Left renal pelvis (tissue), 4 donors: ENCODE results near the gene UPK1B. TPM values are rescaled to one million over a fixed set of nuclear protein-coding genes. Genes with fewer than 3 reads are reported as not detected.
"Not testable (repeated sequence)": the region's sequence is repeated elsewhere in the genome, so short reads cannot be mapped to it uniquely, and the experiment has no call there.

ENCODE experiments used
- DNase-seq, 4 donors: peaks; one replicate each; pipeline ENCODE4 v3.0.0-alpha.2; 2013; ENCODE audit warnings: low read depth in 4 of 4, low spot score in 3 of 4
- polyA plus RNA-seq, 4 donors: library from polyadenylated mRNA; unstranded; fragments of 120-200 nt; gene quantifications; one replicate each; pipeline ENCODE4 v1.2.1, GENCODE V29; 2013; ENCODE audit not compliant: insufficient read length in 4 of 4

The UPK1B gene
- polyA plus RNA-seq, 4 donors: 0.26 to 18.9 (median 9.1) TPM

DNA sequence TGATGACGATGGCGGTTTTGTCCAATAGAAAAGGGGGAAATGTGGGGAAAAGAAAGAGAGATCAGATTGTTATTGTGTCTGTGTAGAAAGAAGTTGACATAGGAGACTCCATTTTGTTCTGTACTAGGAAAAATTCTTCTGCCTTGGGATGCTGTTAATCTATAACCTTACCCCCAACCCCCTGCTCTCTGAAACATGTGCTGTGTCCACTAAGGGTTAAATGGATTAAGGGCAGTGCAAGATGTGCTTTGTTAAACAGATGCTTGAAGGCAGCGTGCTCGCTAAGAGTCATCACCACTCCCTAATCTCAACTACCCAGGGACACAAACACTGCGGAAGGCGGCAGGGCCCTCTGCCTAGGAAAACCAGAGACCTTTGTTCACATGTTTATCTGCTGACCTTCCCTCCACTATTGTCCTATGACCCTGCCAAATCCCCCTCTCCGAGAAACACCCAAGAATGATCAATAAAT lies 69.7 kb downstream of the UPK1B start:
- DNase-seq: not testable (repeated sequence)

DNA sequence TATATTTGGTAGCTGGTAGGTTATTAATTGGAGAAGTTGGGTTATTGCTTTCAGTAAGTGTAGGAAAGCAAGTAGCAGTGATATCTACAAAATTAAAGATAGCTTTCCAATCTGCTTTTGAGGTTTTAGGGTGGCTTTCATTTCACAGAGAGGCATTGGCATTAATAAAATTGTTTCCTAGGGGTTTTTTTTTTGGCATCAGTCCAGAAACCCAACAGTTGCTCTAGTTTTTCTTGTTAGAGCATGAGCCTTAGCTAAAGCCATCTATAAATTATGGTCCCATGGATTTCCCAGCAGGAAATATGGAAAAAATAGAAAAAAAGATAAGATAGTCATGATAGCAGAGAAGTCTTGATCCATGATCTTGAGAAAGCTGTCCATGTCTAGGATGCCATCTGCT lies 70.3 kb downstream of the UPK1B start:
- DNase-seq: no peak

DNA sequence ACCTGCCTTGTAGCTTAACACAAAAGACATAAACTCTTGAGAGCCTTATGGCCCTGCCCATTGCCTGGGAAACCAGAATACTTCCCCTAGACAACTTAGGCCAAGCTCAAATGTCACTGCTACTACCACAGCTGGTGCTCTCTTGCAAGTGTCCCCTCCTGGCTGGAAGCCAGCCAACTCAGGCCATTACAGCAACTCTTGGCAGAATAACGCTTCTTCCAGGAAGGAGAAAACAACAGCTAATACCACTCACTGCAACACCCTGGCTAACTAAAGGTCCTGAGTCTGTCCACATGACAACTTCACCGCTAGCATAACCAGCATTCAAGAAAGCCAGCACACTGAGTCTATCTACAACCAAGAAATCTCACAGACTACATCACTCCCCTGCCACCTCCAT lies 72.4 kb downstream of the UPK1B start:
- DNase-seq: no peak

Other genes with a start within 250 kb of the UPK1B start
- gene IGSF11, start 138.8 kb upstream of the UPK1B start, polyA plus RNA-seq: 1 to 10 TPM; 1.9 to 6.4 (median 4.5) TPM
- not detected for gene TEX55, start 27.4 kb upstream of the UPK1B start, polyA plus RNA-seq
- gene B4GALT4, start 67.3 kb downstream of the UPK1B start, polyA plus RNA-seq: 10 to 100 TPM; 26.7 to 37.1 (median 35.3) TPM
- gene ARHGAP31, start 120.8 kb downstream of the UPK1B start, polyA plus RNA-seq: 10 to 100 TPM; 11.1 to 15.3 (median 12.7) TPM